Measurements from ENCODE around the gene DMRTC2.

DMRTC2 gene

GRCh38 chr19:41804336-41804735 is 40.5 kb upstream of the DMRTC2 start:
- TF ChIP-seq, protein P1, sequence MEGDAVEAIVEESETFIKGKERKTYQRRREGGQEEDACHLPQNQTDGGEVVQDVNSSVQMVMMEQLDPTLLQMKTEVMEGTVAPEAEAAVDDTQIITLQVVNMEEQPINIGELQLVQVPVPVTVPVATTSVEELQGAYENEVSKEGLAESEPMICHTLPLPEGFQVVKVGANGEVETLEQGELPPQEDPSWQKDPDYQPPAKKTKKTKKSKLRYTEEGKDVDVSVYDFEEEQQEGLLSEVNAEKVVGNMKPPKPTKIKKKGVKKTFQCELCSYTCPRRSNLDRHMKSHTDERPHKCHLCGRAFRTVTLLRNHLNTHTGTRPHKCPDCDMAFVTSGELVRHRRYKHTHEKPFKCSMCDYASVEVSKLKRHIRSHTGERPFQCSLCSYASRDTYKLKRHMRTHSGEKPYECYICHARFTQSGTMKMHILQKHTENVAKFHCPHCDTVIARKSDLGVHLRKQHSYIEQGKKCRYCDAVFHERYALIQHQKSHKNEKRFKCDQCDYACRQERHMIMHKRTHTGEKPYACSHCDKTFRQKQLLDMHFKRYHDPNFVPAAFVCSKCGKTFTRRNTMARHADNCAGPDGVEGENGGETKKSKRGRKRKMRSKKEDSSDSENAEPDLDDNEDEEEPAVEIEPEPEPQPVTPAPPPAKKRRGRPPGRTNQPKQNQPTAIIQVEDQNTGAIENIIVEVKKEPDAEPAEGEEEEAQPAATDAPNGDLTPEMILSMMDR (conservative IDR thresholded peaks at IDR 0.05): no peak
- no peak for TF ChIP-seq ZFX (IDR thresholded peaks at IDR 0.05)
- no peak overlapping the region for H3K27ac ChIP-seq

- TF ChIP-seq, protein P1 (conservative IDR thresholded peaks at IDR 0.05): no peak
- no peak for TF ChIP-seq ZFX (IDR thresholded peaks at IDR 0.05)
- H3K27ac ChIP-seq: no peak overlapping the region
Measured at GRCh38 chr19:41807176-41807575, 37.7 kb upstream of the DMRTC2 start.

- TF ChIP-seq, protein P1 (conservative IDR thresholded peaks at IDR 0.05): no peak
- no peak for TF ChIP-seq ZFX (IDR thresholded peaks at IDR 0.05)
- no peak overlapping the region for H3K27ac ChIP-seq
Measured at GRCh38 chr19:41808663-41809566, 35.9 kb upstream of the DMRTC2 start.

DNA sequence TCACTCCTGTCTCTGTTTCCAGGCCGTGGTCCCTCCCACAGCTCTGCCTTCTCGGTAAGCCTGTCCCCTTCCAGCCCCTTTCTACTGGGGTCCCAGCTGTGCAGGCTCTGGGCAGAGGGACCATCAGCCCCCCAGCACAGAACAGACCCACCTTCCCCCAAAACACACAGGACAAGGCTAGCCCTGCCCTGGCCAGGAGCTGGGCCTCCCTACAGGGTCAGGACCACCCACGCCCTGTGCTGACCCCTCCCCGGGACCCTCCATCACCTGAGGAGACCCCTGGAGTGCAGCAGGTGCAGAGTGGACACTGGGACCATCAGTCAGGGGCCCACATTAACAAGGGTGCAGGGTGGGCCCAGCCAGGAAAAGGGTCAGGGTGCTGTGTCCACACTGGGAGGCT is 34.5 kb upstream of the DMRTC2 start:
- TF ChIP-seq ZFX (IDR thresholded peaks at IDR 0.05): no peak
- TF ChIP-seq, protein P1 (conservative IDR thresholded peaks at IDR 0.05): no peak
- no peak overlapping the region for H3K27ac ChIP-seq

DNA sequence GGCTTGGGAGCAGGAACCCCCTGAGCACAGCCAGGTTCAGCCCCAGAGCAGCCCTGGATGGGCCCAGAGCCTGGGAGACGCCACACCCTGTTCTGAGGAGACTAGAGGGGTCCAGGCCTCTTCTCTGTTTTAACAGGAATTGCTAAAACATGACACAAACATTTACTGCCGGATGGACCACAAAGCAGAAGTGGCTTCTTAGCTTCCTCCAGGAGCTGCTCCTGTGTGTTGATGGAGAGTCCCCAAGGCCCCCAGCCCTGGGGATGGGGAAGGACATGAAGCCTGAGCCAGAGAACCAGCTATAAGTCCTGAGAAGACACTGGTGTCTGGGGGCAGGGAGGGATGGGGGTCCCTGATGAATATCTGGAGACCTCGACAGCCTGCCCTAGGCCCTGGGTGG is 33.8 kb upstream of the DMRTC2 start:
- TF ChIP-seq, protein P1 (conservative IDR thresholded peaks at IDR 0.05): no peak
- no peak overlapping the region for H3K27ac ChIP-seq

- TF ChIP-seq, protein P1 (conservative IDR thresholded peaks at IDR 0.05): no peak
- no peak for TF ChIP-seq ZFX (IDR thresholded peaks at IDR 0.05)
- H3K27ac ChIP-seq: no peak overlapping the region
Measured at GRCh38 chr19:41811981-41812380, 32.9 kb upstream of the DMRTC2 start.

- TF ChIP-seq, protein P1 (conservative IDR thresholded peaks at IDR 0.05): no peak
- TF ChIP-seq ZFX (IDR thresholded peaks at IDR 0.05): no peak
- H3K27ac ChIP-seq: no peak overlapping the region
Measured at GRCh38 chr19:41813911-41814310, 30.9 kb upstream of the DMRTC2 start.

Data from C4-2B (cell line).